GM12892 (cell line): ENCODE measurements around the gene PHF10.

Source experiments
- DNase-seq: peaks from one replicate; pipeline ENCODE4 v3.0.0; 2011; ENCODE audit not compliant: insufficient read length
- FAIRE-seq: peaks from 2 replicates; lab custom pipeline; 2011; peaks lifted over from hg19 to GRCh38; lab: Jason Lieb, UNC
- POLR2A ChIP-seq: IDR thresholded peaks from 2 replicates; pipeline ENCODE4 v1.6.1; 2011; ENCODE audit warnings: low read depth, low read length, control low read depth
- POLR2AphosphoS5 ChIP-seq: IDR thresholded peaks from 2 replicates; pipeline ENCODE4 v1.6.1; 2011; ENCODE audit warnings: low read depth, low read length, control low read depth
- TAF1 ChIP-seq: IDR thresholded peaks from 2 replicates; pipeline ENCODE4 v1.6.1; 2011; ENCODE audit warnings: low read depth, mild to moderate bottlenecking, control low read depth, low read length, borderline replicate concordance

Gene PHF10

DNA sequence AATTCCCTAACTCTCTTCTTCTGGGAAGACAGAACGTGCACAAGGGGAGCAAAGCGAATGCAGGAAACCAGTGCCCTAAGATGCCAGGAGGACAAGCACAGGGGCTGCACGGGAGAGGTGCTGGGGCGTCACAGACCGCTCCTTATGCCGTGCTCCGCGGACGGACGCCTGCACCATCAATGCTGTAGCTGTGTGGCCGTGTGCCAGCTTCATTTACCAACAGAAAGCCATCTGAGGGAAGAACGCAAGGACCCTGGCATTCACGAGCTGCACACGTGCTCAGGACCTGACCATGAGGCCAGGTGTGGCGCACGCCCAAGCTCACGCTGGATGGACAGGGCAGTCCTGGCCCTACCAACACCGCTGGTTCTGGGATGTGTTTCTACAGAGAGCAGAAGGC is 57.9 kb downstream of the PHF10 start:
- TF ChIP-seq TAF1 (no peak), POLR2AphosphoS5 (no peak), POLR2A (no peak)
- no peak for FAIRE-seq
- no peak for DNase-seq

DNA sequence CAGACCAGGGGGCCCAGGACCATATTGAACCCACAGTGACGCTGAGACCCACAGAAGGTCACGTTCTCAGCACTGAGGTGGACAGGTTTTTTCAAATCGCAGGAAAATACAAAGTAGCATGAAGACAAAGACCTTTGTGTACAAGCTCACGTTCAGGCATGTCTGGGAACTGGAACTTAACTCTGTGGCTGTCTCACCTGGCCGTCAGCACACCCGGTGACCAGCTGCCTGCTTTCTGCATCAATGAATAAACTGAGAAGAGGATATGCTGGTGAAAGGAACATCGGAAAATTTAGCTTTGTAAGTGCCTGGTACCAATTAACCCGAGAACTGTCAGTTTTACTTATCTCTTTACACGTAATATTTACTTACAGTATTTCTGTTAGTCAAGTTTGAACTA is 59.0 kb downstream of the PHF10 start:
- TF ChIP-seq POLR2A = no peak
- no peak for TF ChIP-seq TAF1
- no peak for TF ChIP-seq POLR2AphosphoS5
- no peak for DNase-seq
- no peak for FAIRE-seq

GRCh38 chr6:169664227-169664626 is 60.1 kb downstream of the PHF10 start:
- FAIRE-seq = no peak
- DNase-seq = no peak
- no peak for TF ChIP-seq TAF1
- no peak for TF ChIP-seq POLR2A
- no peak for TF ChIP-seq POLR2AphosphoS5

- no peak for FAIRE-seq
- TF ChIP-seq TAF1 (no peak), POLR2AphosphoS5 (no peak), POLR2A (no peak)
- no peak for DNase-seq
Measured at GRCh38 chr6:169663468-169663867, 60.8 kb downstream of the PHF10 start.

GRCh38 chr6:169661391-169661756 is 62.9 kb downstream of the PHF10 start:
- DNase-seq (no peak), FAIRE-seq (no peak)
- TF ChIP-seq TAF1 = no peak

DNA sequence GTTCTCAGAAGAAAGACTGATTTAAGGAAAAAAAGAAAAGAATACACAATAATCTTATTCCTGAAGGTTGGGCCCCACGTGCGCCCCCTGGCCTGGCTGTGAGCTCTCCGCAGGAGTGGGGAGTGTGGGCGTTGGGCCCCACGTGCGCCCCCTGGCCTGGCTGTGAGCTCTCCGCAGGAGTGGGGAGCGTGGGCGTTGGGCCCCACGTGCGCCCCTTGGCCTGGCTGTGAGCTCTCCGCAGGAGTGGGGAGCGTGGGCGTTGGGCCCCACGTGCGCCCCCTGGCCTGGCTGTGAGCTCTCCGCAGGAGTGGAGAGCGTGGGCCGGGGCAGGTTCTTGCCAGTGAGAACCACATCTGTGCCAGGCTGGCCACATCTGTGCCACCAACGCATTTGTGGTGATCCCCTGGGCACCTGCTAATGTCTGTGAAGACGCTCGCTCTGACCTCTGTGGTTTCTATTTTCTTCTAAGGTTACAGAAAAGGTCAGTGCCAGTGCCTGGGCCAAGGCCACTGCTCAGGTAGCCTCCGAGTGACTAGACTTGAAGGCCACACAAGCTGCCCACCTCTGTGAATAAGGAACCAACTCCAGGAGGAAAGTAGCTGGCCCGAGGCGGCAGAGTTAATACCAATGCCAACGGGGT is 63.4 kb downstream of the PHF10 start:
- FAIRE-seq (no peak), DNase-seq (no peak)
- TF ChIP-seq POLR2A (no peak), TAF1 (no peak), POLR2AphosphoS5 (no peak)

DNA sequence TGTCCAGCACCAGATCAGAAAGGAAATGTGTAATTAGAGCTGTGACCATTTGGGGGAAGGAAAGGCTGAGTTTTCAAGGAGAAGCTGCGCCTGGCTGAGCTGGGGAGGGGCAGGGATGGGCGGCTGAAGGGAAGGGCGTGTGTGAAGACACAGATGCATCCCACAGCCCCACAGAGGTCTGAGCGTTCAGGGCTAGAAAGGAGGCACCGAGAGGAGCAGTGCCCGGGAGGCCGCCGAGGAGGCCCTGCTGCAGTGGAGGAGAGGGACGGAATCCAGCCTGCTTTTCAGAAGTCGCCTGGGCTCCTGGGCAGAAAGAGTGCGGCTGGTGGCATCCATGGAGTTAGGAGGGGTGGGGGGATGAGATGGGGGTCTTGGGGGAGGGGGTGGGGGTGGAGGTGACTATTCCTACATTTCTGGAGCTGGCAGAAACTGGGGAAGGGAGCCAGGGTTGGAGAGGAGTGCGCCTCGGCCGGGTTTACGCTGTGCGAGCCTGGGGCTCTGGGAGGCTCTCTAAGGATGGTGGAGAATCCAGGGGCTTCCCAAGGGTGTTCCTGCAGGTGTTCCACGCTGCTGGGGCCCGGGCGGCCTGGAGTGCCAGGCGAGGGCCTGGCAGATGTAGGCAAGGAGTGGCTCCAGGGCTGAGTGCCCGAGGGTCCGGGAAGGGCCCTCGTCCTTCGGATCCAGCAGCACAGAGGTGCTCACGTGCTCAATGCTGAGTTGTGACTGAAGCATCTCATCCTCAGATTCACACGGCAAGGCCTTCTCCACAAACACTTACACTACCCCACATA is 64.3 kb downstream of the PHF10 start:
- DNase-seq (no peak), FAIRE-seq (no peak)
- TF ChIP-seq POLR2AphosphoS5 = no peak
- TF ChIP-seq POLR2A = no peak
- no peak for TF ChIP-seq TAF1

GRCh38 chr6:169657284-169657610 is 67.1 kb downstream of the PHF10 start:
- no peak for DNase-seq
- no peak for TF ChIP-seq POLR2AphosphoS5
- TF ChIP-seq TAF1 = no peak
- FAIRE-seq = no peak

GRCh38 chr6:169656546-169657283 is 67.6 kb downstream of the PHF10 start:
- TF ChIP-seq TAF1 (no peak), POLR2A (no peak), POLR2AphosphoS5 (no peak)
- no peak for FAIRE-seq
- no peak for DNase-seq

DNA sequence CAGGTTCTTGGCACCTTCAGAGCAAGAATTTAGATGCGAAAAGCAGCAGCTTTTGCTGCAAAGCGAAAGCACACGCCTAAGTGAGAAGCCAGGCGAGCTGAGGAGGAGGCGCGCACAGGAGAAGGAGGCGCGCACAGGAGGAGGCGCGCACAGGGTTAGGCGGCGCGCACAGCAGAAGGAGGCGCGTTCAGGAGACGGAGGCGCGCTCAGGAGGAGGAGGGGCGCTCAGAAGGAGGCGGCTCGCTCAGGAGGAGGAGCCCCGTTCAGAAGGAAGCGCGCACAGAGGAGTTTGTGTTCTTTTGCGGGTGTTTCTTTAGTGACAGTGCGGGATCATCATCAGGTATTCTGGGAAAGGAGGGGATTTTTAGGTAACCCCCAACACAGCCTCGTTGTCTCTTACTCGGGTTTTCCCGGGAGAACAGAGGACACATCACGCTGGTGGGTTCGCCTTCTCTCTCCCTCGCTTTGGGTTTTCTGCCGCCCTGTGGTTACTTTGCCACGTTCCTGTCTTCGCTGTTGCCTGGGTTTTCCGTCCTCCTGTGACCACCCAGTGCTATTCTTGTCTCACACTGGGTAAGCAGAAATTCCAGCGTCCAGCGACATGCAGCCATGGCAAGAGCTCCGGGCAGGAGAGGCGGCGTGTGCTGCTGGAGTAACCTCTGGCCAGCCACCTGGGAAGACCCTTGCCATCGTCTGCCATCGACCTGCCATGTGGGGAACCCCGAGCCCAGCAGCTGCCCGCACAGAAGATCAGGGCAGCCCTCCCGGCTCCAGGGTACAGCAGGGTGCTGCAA is 69.5 kb downstream of the PHF10 start:
- DNase-seq = peak; percentile 62

More for the DNA sequence above, 69.5 kb downstream of the PHF10 start:
- peak; percentile 62 for FAIRE-seq
- TF ChIP-seq TAF1 (no peak), POLR2AphosphoS5 (no peak), POLR2A (no peak)
